ENCODE results near the gene ANKRD1. TPM values are rescaled to one million over a fixed set of nuclear protein-coding genes. Genes with fewer than 3 reads are reported as not detected.
A peak's percentile ranks its signal among the peaks of the same experiment; 100 is the strongest.

ANKRD1 gene
- total and polyA plus RNA-seq, 2 of the 8 experiments (the other 6 are each of a cell fraction or from before 2014, with no cell fraction given): 0.03 TPM; not detected in 1

DNA sequence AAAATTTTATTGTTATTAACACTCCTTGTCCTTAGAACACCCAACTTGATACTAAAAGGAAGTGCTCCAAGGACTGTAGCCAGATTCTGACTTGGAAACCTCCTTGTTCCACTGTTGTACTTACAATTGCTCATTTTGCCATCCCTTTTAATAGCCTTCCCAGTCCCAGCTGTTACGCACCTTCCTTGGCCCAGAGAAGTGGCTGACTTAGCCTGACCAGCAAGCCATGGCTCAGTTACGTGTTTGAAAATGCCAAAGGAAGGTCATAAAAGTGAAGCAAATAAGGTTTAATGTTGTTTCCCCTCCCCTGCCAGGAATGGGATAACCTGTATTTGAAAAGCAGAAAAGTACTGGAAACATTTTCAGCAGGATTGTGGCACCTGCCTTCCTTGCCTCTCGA lies 3.7 kb upstream of the ANKRD1 start:
- H2BK5ac ChIP-seq (ENCODE audit: low read depth, low read length): no peak overlapping the region
- FAIRE-seq (no peak), DNase-seq (ENCODE audit: low read depth in 1 of 2, low spot score in 2 of 2) (no peak)
- H3K14ac ChIP-seq (ENCODE audit: insufficient read length): no peak overlapping the region
- no peak overlapping the region for H3K4me2 ChIP-seq (ENCODE audit: insufficient read depth in 1 of 2, low read depth in 2 of 2, low read length in 2 of 2)
- H3K4me1 ChIP-seq (replicated peaks in 1 of 4; ENCODE audit: control insufficient read depth in 3 of 4, insufficient read depth in 4 of 4, low read length in 3 of 4): peaks cover 0 to 3% (median 2%) of the 10 kb centered on the region in 4 experiments; a peak in 3 of 7 replicates
- H4K5ac ChIP-seq (ENCODE audit: insufficient read length, low read depth, low read length): no peak overlapping the region
- no peak overlapping the region for H3K18ac ChIP-seq (ENCODE audit: extremely low read depth, low read length)
- H3K36me3 ChIP-seq (ENCODE audit: control insufficient read depth in 2 of 4, insufficient read depth in 4 of 4, low read length in 3 of 4): no peaks in the 10 kb centered on the region; a peak in 2 of 8 replicates
- POLR2A ChIA-PET (ENCODE audit: partially characterized antibody): no interaction called here
- no peak overlapping the region for H4K91ac ChIP-seq (replicated peaks; ENCODE audit: insufficient read length, low read length)
- H4K8ac ChIP-seq (ENCODE audit: extremely low read depth, insufficient read depth, low read length): no peak overlapping the region
- H2AK5ac ChIP-seq (ENCODE audit: low read depth, low read length): no peak overlapping the region; the same call in 1 of the 2 replicates
- H3K23ac ChIP-seq (ENCODE audit: insufficient read length): no peak overlapping the region
- H3K27me3 ChIP-seq (replicated peaks in 1 of 4; ENCODE audit: control insufficient read depth in 3 of 4, extremely low read depth in 1 of 4, insufficient read depth in 3 of 4, low read length in 3 of 4): peaks cover 92 to 98% (median 97%) of the 10 kb centered on the region in 4 experiments
- H3K27ac ChIP-seq (ENCODE audit: low read depth, low read length): no peak overlapping the region
- H2BK15ac ChIP-seq (ENCODE audit: low read length): no peak overlapping the region
- H2BK12ac ChIP-seq (ENCODE audit: low read depth, low read length): no peak overlapping the region; the same call in 1 of the 2 replicates
- no peaks in the 10 kb centered on the region for H3K79me1 ChIP-seq (ENCODE audit: low read depth, low read length)
- no peaks in the 10 kb centered on the region; the same call in 1 of the 2 replicates for H3K23me2 ChIP-seq (ENCODE audit: low read depth, low read length)
- no peaks in the 10 kb centered on the region for H3K9me3 ChIP-seq (ENCODE audit: insufficient read depth in 2 of 2, low read depth in 1 of 2, low read length in 1 of 2)
- peaks cover 21 to 26% of the 10 kb centered on the region in 2 experiments for H4K20me1 ChIP-seq (replicated peaks in 1 of 2; ENCODE audit: control insufficient read depth in 1 of 2, insufficient read depth in 2 of 2, low read length in 2 of 2)
- H3K4me3 ChIP-seq (ENCODE audit: extremely low read depth in 1 of 4, insufficient read depth in 2 of 4, low read depth in 3 of 4, low read length in 4 of 4): no peak overlapping the region
- H2BK20ac ChIP-seq (ENCODE audit: low read length): no peak overlapping the region
- no peak overlapping the region for H2BK120ac ChIP-seq (replicated peaks; ENCODE audit: low read depth, low read length)
- no peak overlapping the region for H3K9ac ChIP-seq (replicated peaks in 1 of 4; ENCODE audit: extremely low read depth in 1 of 4, low read depth in 3 of 4, low read length in 3 of 4)
- TF ChIP-seq SIRT6 (IDR thresholded peaks at IDR 0.05; ENCODE audit: low read length) (no peak), TEAD4 (IDR thresholded peaks at IDR 0.05; ENCODE audit: low read depth, low read length) (no peak), SUZ12 (IDR thresholded peaks at IDR 0.05; ENCODE audit: low read length) (peak; percentile 55; the same call in 1 of the 2 replicates)
- TF ChIP-seq, protein P1, sequence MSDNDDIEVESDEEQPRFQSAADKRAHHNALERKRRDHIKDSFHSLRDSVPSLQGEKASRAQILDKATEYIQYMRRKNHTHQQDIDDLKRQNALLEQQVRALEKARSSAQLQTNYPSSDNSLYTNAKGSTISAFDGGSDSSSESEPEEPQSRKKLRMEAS (IDR thresholded peaks at IDR 0.05): no peak
- no peak overlapping the region for H3K56ac ChIP-seq (replicated peaks; ENCODE audit: insufficient read length, low read depth, low read length)
- no peak overlapping the region for H2AFZ ChIP-seq (ENCODE audit: low read length)
- no peaks in the 10 kb centered on the region for H3K79me2 ChIP-seq (ENCODE audit: control insufficient read depth in 1 of 2, insufficient read depth in 2 of 2, low read length in 2 of 2)
- no peak overlapping the region for H3K4ac ChIP-seq (replicated peaks; ENCODE audit: insufficient read length, low read depth, low read length)
- WGBS, 2 experiments (ENCODE audit: extremely low coverage in 1 of 2, insufficient coverage in 1 of 2, insufficient read length in 1 of 2, insufficient replicate concordance in 2 of 2, low coverage in 1 of 2, low lambda C conversion rate in 2 of 2, missing lambda C conversion rate in 1 of 2): 78% methylated on average over 3 of the region's 3 CpGs; no CpG with 5 or more reads in 1 of the 2 experiments
- CTCF ChIA-PET (ENCODE audit: partially characterized antibody): interaction anchor here (5.4 kb wide), 1 partner anchor 13 kb away, joined by 37 read pairs; no protein-coding TSS in a partner anchor
